ENCODE measurements around the gene IRAK2. TPM values are rescaled to one million over a fixed set of nuclear protein-coding genes. Genes with fewer than 3 reads are reported as not detected.

IRAK2 gene
- total RNA-seq, 2 experiments from 2014 or later: 3.0 TPM

DNA sequence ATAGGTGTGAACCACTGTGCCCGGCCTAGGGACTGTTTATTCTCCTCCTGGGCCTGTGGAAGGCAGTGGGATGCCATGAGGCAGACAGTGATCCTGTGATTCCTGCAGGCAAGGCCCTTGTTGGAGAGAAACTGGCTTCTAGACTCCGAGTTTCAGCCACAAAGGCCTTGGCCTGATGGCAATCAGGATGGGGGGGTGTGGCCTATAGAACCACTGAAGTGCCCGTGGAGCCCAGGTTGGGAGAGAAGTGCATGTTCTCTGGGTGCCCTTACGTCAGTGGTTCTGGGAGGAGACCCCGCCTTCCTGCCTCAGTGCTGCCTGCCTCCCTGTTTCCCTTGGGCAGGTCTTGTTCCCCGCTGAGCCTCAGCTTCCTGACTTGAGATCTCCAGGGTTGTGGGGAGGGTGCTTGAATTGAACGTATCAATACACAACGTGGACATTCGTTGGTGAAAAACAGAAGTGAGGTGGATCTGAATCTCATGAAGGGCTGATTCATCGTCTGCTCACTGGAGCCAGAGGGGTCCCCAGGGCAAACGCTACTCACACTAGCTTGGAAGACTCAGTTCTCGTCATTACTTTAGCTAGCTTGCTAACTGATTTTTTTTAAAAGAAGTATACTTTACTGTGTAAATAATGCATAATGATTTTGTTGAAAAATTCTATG is 31.8 kb downstream of the IRAK2 start:
- intact Hi-C loops (cut with micrococcal nuclease): no loop called here
- Mint-ChIP-seq H3K36me3 (ENCODE audit: low read depth) (no peaks in the 10 kb centered on the region), H3K27ac (peak overlapping the region; percentile 98), H3K4me3 (no peak overlapping the region), H3K27me3 (no peaks in the 10 kb centered on the region), H3K9me3 (no peaks in the 10 kb centered on the region), H3K4me1 (ENCODE audit: low read depth) (peaks cover 78% of the 10 kb centered on the region)
- DNase-seq (no peak), ATAC-seq (no peak)
- POLR2A ChIA-PET: no interaction called here
- CTCF ChIA-PET: no interaction called here
- TF ChIP-seq, protein P1, sequence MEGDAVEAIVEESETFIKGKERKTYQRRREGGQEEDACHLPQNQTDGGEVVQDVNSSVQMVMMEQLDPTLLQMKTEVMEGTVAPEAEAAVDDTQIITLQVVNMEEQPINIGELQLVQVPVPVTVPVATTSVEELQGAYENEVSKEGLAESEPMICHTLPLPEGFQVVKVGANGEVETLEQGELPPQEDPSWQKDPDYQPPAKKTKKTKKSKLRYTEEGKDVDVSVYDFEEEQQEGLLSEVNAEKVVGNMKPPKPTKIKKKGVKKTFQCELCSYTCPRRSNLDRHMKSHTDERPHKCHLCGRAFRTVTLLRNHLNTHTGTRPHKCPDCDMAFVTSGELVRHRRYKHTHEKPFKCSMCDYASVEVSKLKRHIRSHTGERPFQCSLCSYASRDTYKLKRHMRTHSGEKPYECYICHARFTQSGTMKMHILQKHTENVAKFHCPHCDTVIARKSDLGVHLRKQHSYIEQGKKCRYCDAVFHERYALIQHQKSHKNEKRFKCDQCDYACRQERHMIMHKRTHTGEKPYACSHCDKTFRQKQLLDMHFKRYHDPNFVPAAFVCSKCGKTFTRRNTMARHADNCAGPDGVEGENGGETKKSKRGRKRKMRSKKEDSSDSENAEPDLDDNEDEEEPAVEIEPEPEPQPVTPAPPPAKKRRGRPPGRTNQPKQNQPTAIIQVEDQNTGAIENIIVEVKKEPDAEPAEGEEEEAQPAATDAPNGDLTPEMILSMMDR (IDR thresholded peaks at IDR 0.05): no peak

DNA sequence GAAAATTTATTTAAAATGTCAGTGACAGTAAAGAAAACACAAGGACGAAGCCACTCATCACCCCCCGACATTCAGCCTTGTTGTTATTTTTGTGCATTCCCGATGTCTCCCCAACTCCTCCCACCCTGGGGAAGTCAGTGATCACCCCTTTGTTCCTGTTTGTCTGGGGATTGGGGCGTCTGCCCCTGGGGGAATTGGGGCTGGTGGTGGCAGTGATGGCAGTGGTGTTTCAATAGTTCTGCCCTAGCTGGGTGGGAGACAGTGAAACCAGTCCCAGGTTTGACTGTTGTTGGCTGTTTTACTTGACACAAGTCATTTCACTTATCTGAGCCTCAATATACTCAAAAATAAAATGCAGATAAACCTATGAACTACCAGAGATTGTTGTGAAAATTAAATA is 33.5 kb downstream of the IRAK2 start:
- no peak for DNase-seq
- Mint-ChIP-seq H3K27me3 (no peaks in the 10 kb centered on the region), H3K27ac (peak overlapping the region; percentile 94), H3K9me3 (no peaks in the 10 kb centered on the region), H3K36me3 (ENCODE audit: low read depth) (peaks cover 1% of the 10 kb centered on the region), H3K4me3 (no peak overlapping the region), H3K4me1 (ENCODE audit: low read depth) (peaks cover 70% of the 10 kb centered on the region)
- TF ChIP-seq, protein P1 (IDR thresholded peaks at IDR 0.05): no peak
- intact Hi-C loops (cut with micrococcal nuclease): no loop called here
- POLR2A ChIA-PET: interaction anchor here (2.3 kb wide), 1 partner anchor 12 kb away, joined by 6 read pairs; no protein-coding TSS in a partner anchor
- CTCF ChIA-PET: interaction anchor here (1.4 kb wide), 1 partner anchor 15 kb away, joined by 4 read pairs; no protein-coding TSS in a partner anchor
- no peak for ATAC-seq

DNA sequence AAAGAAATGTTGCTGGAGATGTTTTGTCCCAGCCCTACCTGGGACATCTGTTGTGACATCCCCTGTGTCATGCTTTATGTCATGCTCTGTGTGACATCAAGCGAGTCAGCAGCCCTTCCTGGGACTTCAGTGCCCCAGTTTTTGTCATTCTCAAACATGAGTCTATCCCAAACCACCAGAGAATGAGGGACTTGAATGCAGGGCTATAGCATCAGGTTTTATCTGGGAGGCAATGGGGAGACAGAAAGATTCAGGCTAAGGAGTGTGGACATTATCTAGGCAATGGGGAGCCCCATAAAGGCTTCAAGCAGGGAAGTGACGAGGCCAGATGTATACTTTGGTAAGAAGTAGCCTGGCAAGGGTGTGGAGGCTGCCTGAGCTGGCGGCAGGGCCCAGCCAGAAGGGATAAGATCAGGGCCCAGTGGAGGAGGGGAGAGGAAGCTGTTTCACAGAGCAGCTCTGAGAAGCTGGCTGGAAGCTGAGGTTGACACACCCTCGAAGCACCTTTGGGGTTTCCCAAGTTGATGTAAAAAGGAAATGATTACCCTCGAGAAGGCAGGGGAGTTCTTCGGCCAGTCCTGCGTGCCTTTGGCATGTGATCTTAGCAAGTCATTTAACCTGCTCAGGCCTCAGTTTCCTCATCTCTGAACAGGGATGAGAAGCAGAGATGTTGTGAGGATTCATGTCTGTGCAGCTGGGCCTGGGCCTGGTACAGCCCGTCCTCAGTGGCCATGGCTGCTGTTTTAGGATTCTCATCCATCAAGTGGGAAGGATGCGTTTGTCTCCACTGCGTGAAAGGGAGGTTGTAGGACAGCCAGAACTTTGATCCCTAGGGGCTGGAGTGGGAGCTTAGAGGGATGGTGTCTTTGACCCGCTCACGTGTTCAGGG is 34.3 kb downstream of the IRAK2 start:
- TF ChIP-seq, protein P1 (IDR thresholded peaks at IDR 0.05): no peak
- peak overlapping the region; percentile 94 for H3K27ac Mint-ChIP-seq
- H3K4me3 Mint-ChIP-seq: peak overlapping the region; percentile 6
- ATAC-seq (peak; percentile 87), DNase-seq (peak; percentile 89)
- intact Hi-C loops (cut with micrococcal nuclease): no loop called here
- H3K9me3 Mint-ChIP-seq: no peaks in the 10 kb centered on the region
- POLR2A ChIA-PET: interaction anchor here (0.6 to 4.1 kb wide), 6 partner anchors 8 to 40 kb away, joined by 3 to 13 read pairs (median 4); no protein-coding TSS in a partner anchor
- CTCF ChIA-PET: interaction anchor here (1.0 to 2.2 kb wide), 5 partner anchors 14 to 65 kb away, joined by 3 to 6 read pairs (median 4); partner anchors contain the start of gene VHL
- peaks cover 67% of the 10 kb centered on the region for H3K4me1 Mint-ChIP-seq (ENCODE audit: low read depth)
- H3K36me3 Mint-ChIP-seq (ENCODE audit: low read depth): peaks cover 3% of the 10 kb centered on the region
- no peaks in the 10 kb centered on the region for H3K27me3 Mint-ChIP-seq

DNA sequence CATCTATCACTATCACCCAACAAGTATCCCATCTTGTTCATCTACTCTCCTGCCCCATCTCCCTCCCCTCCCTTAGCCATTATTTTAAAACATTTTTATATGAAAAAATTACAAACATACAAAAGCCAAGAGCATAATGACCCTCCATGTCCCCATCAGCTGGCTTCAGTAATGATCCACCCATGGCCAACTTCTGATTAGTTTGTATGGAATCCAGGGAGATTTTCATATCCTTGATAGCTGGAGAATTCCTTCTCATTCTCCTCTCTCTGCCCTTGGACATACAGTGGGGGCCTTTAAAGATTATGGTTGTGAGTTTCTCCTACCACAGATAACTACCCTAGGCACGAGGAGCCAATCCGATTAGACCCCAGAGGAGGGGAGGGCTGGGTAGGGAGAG is 40.2 kb downstream of the IRAK2 start:
- ChIA-PET POLR2A (interaction anchor here (0.6 to 2.6 kb wide), 5 partner anchors 9 to 46 kb away, joined by 3 to 9 read pairs (median 4); no protein-coding TSS in a partner anchor), CTCF (interaction anchor here (0.9 to 1.7 kb wide), 3 partner anchors 11 to 19 kb away, joined by 3 to 5 read pairs (median 4); no protein-coding TSS in a partner anchor)
- TF ChIP-seq, protein P1 (IDR thresholded peaks at IDR 0.05): no peak
- DNase-seq (no peak), ATAC-seq (no peak)
- Mint-ChIP-seq H3K36me3 (ENCODE audit: low read depth) (peaks cover 6% of the 10 kb centered on the region), H3K4me1 (ENCODE audit: low read depth) (peaks cover 25% of the 10 kb centered on the region), H3K27ac (no peak overlapping the region), H3K9me3 (no peaks in the 10 kb centered on the region), H3K27me3 (no peaks in the 10 kb centered on the region), H3K4me3 (no peak overlapping the region)
- intact Hi-C loops (cut with micrococcal nuclease): no loop called here

Data from activated CD8-positive, alpha-beta T cell treated with anti-CD3 and anti-CD28 coated beads for 36 hours (primary cell).